HG02678 (cell line): ENCODE data around the gene TEKT3.

Experiments used
- ATAC-seq: cut with Tn5 transposase; IDR thresholded peaks from one replicate; pipeline ENCODE4 v1.9.1; 2021; ENCODE audit warnings: mild to moderate bottlenecking, moderate library complexity; ENCODE audit not compliant: unreplicated experiment

The TEKT3 gene

DNA sequence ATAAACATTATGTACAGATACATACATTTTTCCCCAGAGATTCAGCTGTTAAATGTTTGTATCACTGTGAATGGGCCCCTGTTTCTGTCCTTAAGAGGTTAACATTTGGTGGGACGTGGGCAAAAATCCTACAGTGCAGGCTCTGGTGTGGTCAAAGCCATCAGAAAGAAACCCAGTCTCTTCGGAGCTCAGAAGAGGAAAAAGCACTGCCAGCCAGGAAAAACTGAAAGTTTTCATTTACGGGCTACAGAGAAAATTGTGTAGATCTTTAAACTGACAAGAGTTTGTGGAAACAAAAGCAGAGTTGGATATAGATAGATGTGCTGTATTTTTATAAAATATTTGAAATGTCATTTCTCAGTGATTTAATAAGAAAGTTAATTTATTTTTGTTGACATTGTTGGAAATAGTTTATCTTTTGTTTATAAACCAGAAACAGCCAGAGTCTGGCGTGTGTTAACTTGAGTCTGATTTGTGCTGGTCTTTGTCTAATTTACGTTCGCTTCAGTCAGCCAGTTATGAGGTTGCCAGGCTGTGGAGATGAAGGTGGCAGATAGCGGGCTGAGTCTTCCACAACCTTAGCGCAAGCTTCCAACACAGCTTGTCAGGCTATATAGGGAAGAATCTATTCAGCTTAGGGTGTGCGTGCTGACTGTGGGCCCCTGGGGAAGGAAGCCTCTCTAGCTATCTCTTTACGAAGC lies 9.5 kb upstream of the TEKT3 start:
- no peak for ATAC-seq

DNA sequence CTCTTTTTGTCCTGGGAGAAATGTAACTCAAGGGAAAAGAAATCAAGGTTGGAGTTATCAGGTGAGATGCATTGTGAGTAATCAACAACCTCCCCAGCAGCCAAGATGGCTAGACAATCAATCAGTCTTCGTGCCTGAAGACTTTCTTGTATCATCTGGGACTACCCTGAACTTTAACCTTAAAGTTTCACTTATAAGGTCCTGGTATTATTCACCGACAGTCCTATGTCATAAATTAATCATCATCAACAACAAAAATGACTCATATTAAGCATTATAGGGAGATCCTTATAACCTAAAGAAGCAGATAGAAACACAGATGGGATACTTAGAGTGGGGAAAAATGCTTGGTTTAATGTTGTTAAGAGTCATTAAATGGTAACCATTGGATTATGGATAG lies 7.7 kb upstream of the TEKT3 start:
- ATAC-seq: no peak

DNA sequence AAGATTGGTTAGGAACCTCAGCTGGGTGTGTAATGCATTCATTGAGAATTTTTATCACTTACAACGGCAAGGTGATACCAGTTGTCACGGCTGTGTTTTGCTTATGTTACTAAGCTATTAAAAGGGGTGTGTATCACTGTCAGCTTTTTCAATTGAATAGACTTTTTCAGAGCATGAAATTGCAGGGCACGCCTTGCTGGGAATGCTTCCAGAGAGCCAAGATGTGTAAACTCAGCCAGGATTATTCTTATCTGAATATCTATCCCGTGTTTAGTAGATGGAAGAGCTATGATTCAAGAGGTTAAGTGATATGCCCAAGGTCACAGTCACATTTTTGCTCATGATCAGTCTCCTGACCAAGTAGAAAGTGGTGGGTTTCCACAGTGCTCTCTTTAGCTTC lies 6.6 kb upstream of the TEKT3 start:
- no peak for ATAC-seq

DNA sequence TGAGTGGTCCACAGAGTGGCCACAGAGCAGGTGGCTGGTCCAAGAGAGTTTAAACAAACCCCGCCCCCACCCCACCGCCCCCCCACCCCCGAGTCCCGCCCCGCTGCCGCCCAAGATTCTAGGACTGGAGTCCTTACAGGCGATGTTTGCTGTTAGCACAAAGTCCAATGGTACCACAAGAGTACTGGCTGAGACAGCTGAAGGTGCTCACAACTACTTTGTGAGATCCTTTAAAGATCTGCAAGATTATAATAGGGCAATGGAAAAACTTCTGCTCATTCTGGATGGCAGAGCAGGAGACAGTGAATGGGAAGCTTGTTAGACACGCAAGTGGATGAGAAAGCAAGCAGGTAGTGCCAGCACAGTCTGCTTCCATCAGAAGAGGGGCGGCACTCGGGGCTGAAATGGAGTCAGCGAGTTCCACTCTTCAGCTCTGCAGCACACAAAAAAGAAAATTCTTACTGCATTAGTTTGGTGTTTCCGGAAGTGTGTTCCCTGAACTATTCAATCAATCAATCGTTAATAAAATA lies 4.7 kb upstream of the TEKT3 start:
- no peak for ATAC-seq

DNA sequence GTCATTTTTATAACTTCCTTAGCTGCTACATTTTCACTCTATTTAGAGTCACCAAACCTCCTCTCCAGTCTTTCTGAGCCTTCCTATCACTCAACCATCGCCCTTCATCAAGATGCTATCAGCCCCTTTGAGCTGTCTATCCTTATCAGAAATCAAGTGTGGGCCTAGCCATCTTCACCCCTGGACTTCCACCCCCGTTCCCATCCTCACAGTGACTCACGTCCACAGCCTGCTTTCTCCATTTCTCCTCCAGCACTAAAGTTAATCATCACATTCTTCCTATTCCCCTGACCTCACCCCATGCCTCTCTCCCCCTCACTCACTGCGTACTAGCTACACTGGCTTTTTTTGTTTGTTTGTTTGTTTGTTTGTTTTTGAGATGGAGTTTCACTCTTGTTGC lies 2.4 kb upstream of the TEKT3 start:
- no peak for ATAC-seq

DNA sequence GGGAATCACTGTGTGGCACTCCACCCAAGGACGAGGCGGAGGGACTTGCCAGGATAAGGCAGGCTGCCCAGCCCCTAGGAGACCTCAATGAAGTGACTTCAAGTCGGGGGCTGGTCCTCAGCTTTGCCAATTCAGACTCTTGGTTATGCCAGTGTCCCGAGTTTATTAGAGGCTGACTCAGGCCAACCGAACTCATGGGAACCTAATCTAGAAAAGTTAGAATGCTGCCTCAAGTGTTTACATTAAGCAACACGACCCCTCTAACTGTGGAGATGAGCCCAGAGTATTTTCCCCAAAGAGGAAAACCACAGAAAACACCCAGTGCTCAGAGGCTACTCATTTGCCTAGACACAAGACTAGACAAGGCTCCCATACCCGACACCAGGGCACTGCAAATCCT lies 1.1 kb upstream of the TEKT3 start:
- no peak for ATAC-seq

DNA sequence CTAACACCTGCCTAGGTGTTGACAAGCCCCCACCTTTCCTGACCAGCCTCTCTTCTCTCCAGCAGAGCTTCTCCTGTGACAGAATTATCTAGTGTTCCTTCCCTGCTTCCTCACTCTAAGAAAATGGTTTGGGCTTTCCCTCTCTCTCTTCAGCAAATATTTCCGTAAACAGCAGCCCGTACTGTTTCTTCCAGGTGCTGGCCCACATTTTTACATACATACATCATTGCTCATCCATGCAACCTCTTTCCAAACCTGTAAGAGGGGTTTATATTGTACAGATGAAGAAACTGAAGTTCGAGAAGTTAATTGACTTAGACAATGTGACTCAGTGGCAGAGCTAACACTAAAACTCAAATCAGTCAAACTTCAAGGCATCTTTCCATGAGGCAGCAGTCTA lies 569 bp upstream of the TEKT3 start:
- no peak for ATAC-seq

DNA sequence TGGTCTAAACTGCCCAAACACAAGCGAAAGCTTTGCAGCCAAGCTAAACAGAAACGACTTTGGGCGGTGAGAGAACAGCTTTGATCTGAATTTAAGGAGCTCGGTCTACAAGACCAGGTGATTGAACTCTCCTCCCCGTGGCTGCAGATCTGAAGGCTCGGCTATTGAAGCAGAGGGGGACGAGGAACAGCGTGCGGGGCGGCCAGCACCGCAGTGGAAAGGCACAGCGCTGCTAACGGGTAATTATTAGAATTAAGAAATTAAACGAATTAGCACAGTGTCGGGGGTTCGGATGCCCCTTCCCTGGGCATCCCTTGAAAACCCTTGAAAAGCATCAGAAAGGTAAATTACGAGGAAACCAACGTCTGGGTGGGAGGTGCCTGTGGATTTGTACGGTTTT lies 431 bp downstream of the TEKT3 start:
- no peak for ATAC-seq

DNA sequence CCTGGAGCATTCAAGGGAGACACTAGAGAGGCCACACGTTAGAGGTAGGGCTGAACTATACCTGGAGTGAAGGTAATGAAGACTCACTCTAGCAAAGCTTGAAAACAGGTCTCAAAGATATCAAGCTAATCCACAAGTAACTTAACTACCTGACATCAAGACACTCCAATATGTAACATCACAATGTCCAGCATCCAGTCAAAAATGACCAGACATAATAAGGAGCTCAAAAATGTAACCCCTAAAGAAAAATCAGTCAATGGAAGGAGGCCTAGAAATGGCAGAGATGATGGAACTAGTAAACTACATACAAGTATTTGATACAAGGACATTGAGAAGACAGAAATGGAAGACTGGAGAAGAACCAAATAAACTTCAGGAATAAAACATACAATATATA lies 6.0 kb downstream of the TEKT3 start:
- ATAC-seq: no peak

DNA sequence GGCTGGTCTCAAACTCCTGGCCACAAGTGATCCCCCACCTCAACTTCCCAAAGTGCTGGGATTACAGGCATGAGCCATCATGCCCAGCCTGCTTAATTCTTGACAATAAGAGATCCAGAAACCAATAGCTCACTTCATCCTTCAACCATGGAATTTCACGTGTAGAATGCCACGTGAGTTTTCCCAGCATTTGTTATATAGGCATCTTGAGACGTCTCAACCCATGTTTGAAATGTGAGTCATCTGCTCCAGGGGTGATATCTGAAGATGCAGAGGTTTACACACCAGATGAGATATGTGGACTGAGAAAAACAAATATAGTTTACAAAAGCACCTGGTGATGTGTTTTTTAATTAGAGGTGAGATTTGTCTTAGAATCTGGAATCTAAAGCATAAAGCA lies 7.1 kb downstream of the TEKT3 start:
- ATAC-seq: no peak

DNA sequence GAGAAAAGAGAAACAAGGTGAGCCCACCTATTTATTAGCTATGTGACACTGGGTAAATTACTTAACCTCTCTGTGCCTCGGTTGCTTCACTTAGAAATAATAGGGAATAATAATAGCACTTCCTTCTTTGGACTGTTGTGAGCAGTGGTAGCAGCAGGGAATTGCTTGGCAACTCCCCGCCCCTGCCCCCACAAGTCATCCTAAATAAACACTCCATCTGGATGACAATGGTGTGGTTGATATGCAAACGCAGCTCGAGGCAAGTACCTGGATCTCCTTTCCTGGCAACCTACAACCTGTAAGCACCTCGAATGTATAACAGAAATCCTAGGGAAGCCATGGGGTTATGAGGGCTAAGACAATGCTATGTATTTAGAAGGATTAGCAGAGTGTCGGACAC lies 9.1 kb downstream of the TEKT3 start:
- no peak for ATAC-seq

DNA sequence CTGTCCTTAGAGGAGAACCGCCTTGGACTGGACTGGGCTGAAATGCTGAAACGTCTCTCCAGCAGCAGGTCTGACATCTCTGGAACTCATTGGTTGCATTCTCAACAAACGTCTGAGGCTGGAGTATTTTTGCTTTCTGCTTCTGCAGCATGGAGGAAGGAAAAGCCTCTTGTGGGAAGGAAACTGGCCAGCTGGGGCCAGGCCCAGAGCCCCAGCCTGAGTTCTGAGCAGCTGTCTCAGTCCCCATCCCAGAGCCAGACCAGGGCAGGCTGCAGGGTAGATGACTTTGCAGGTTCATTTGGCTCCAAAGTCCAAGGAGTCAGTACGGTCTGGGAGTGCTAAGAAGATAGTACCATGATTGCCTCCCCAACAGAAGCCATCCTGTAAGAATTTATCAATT lies 18.3 kb downstream of the TEKT3 start:
- ATAC-seq: no peak

DNA sequence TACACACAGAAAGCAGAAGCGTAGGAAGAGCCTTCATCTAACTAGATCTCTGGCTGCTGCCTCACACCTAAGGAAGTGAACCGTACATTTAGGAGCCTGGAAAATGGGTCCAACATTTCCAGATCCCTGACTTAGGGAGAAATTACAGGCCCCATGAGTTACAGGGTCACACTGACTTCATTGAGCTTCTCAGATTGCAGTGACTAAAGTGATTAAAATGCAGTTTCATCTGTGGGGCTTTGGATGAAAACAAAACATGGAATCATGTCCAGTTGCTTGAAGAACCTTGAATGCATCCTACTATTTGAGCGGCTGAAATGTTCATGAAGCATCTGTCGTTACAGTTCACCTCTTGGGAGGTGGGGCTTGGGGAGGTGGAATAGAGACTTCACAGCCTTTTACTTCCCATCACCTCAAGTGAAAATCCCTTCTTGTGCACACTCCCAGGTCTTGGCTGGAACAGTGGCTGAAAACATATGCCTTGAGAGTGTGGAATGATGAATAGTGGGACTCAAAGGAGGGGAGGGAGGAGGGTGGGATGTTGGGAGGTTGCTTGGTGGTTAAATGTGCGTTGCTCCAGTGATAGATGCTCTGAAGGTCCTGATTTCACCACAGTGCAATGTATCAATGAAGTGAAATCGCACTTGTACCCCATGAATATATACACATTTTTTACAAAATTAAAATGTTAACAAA lies 19.7 kb downstream of the TEKT3 start:
- no peak for ATAC-seq

DNA sequence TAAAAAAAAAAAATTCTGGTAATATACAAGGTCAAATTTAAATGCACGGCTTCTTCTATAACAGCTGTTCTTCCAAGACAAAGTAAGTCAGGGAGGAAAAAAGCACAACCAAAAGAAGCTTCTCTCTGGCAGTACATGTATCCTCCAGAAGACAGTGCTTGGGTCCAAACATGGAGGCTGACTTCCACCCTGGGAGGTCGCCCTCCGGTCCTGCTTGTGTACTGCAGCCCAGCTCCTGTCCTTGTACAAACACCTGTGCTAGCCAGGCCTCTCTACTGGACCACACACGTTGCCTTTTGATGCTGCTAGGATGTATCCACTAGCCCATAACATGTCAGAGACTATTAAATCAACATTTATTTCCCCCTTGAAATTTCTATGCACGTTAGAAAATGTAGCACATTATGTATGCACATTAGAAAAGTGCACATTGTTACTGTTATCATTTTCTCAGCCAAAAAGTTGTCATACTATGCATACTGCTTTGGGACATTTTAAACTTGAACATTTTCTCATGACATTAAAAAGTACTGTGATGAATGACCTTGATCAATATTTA lies 21.9 kb downstream of the TEKT3 start:
- no peak for ATAC-seq

DNA sequence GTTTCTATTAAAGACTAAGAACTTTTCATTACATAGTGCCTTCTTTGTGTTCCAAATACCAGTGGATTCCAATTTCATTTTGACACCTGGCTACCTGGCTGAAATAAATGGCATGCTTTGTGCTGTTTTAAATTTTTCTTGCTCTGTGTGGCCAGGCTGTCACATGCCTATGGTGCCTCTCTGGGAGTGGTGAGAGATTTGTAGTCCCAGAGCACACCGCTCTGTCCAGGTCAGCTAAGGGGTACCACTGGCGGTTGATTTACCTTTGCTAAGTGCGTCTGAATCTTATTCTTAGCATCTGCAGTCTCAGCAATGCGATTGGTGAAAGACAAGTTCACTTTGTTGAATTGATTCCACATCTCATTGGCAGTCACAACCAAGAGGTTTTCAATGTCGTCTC lies 29.4 kb downstream of the TEKT3 start:
- ATAC-seq: no peak

DNA sequence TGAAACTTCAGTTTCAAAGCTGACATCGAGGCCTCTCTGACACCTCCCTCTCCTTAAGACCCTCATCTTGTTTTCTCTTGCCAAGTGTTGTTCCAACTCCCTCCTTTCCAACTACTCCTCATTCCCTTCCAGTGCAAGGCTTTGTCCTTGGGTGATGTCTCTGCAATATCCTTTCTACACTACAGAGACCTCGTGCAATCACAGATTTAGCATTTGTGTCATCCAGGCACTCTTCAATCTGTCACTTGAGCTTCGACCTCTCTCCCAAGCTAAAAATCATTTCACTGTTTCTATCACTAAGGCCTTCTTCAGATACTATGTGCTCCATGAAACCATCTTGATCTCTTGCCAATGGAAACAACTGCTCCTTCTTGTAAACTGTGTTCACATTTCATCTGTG lies 31.6 kb downstream of the TEKT3 start:
- no peak for ATAC-seq

DNA sequence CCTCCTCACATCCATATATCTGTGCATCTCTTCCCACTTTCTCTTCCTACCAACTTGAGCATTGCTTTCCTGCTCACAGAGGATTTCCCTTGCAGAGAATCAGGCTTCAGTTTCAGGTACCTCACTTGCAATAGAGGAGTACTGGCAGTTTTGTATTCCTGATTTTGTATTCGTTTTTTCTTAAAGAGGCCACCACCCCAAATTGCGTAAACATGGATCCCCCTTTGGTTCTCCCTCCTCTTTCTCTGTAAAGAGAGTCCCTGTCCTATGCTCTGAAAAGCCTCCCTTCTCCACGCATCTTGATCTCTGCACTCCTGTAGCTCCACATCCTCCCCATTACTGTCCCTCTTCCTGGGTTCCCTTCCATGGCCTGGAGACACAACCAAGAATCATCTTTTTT lies 32.2 kb downstream of the TEKT3 start:
- ATAC-seq: no peak

DNA sequence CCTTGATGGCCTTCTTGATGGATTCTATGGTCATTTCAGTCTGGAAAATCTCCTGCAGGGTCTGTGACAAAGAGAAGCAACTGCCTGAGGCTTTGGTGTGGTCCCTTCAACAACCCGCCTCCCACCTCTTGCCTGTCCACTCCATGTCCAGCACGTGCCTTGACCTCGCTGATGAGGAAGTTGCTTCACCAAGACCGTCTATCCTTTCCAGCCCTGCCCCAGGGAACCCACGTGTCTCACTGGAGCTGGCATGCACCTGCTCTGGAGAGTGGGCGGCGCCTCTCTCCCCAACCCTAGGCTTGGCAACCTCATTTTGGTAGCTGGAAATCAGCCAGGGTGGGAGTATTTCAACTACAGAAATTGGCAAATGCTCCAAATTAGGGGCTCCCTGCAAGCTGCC lies 32.6 kb downstream of the TEKT3 start:
- ATAC-seq: no peak

DNA sequence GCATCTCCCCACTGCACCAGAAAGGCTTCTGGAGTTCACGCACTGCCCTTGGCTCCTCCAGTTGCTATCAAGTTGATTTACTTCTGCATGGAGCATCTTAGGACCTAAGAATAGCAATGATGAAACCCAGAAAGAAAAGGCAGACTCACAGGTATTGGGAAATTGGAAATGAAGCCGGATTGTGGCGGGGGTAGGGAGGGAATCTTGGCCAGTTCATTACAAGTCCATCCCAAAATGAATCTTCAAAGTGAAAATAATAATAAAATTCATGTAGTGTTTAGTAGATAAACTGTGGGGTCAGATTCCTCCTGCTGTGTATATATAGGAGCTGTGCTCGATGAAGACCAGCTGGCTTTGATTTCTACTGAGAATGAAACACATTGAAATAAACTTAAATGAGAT lies 33.7 kb downstream of the TEKT3 start:
- no peak for ATAC-seq

DNA sequence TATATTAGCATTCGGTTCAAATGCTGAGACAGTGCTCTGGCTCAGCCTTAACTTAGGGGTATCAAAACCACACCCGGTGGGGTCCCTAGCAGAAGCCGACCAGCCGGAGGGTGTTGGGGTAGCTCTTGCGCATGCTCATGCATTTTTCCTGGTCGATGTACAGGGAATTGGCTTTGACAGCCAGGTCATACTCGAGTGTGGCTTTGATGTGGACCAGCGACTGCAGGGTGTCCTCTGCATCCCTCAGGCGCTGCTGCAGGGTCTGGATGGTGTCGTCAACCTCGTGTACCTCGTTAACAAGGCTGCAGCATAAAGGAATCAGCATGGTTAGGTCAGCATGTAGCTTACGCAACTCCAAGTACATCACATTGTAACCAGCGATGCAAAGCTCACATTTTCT lies 37.5 kb downstream of the TEKT3 start:
- ATAC-seq: no peak

DNA sequence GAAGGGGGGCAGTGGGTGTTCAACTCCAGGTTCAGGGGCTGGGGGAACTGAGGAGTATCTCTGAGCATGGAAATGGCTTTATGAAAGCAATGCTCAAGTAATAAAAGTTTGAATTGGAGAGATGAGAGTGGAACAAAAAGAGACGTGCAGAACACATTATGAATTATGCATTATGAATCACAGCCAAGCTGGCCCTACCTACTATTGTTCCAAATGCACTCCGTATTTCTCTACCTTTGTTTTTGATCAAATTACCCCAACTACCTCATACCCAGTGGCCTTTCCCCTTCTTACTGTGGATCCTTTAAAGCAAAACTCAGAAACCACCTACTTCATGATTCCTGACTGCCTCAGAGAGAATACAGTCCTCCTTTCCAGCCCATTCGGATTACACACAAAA lies 38.1 kb downstream of the TEKT3 start:
- ATAC-seq: no peak

DNA sequence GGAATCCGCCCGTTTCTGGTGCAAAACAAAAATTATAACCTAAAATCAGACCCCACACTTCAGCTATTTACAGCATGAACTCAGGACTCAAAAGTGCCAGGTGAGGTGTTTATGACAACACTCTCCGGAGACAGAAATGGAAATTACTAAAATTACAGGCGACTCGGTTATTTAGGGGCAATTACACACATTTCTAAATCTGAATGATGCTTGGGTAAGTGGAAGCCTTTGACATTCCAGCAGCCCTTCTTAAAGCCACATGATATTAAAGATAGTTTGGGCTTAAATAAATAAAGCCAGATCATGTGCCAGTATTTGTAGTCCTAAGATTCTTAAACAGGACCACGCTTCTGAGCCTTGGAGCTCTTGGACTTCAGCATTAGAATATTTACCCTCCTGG lies 39.6 kb downstream of the TEKT3 start:
- ATAC-seq: no peak
